Left colon (tissue), 2 donors: ENCODE results near the gene C16orf87. TPM values are rescaled to one million over a fixed set of nuclear protein-coding genes. Genes with fewer than 3 reads are reported as not detected.

ENCODE experiments used
- ATAC-seq: fragments of 200-7000 bp; cut with Tn5 transposase; one replicate; pipeline ENCODE4 v1.9.1; 2020; ENCODE audit warnings: mild to moderate bottlenecking, moderate library complexity
- DNase-seq, 2 donors: peaks; one replicate each; pipeline ENCODE4 v3.0.0-alpha.2; 2020
- intact Hi-C, 2 donors: fragments of 100-400 bp; cut with DNase I in 1 of 2; cut with micrococcal nuclease in 1 of 2; formaldehyde crosslinking; loops; one replicate each; pipeline versions ENCODE4 v1.11.2 to v1.14.0; 2022; cut with DNase I, micrococcal nuclease
- total RNA-seq, 2 donors: library from RNA; stranded (reverse); fragmentation: NEBNext Ultra II Directional; extraction: Animal tissue kit (Norgen Biotek cat#: 25700); gene quantifications; one replicate each; pipeline ENCODE4 v1.2.1, GENCODE V29; 2021
- donor health status: DM: no; HTN: no; CAD: no.
- donor health status: DM: yes; HTN: yes; CAD: no.

Gene C16orf87
- total RNA-seq, 2 donors from 2014 or later: 6.1 to 7.6 TPM

DNA sequence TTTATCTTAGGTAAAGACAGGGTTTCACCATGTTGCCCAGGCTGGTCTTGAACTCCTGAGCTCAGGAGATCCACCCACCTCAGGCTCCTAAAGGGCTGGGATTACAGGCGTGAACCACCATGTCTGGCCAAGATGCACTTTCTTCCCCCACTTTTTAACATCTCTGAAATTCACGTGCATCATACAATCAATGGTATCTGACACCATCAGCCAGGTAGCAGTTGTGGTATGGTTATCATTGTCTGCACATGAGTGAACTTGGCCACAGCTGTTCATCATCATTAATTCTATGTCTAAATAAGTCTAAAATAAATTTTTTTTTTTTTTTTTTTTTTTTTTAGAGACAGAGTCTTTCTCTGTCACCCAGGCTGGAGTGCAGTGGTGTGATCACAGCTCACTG is 48.7 kb downstream of the C16orf87 start:
- ATAC-seq: no peak
- no peak for DNase-seq
- intact Hi-C loops: loop anchor here in 1 of 2 donors (10.0 kb wide), 1 partner anchor 88 kb away; no protein-coding TSS in a partner anchor

DNA sequence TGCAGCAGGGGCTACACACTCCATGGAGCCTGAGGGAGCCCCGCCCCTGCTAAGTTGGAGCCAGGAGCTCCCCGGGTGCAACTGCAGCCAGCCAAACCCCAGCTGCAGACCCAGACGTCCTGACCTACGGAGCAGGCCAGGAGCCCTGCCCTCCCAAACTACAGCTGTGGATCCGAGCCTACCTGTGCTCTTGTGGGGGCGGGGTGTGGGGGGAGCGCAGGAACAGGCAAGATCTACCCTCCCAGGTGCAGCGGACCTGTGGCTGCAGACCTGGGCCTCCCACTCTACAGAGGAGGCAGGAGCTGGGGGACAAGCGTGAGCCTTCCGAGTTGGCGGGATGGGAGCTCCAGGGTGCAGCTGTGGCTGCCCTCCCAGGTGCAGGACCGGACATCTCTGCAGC is 53.2 kb downstream of the C16orf87 start:
- ATAC-seq (no peak), DNase-seq (no peak)
- intact Hi-C loops: no loop called here

DNA sequence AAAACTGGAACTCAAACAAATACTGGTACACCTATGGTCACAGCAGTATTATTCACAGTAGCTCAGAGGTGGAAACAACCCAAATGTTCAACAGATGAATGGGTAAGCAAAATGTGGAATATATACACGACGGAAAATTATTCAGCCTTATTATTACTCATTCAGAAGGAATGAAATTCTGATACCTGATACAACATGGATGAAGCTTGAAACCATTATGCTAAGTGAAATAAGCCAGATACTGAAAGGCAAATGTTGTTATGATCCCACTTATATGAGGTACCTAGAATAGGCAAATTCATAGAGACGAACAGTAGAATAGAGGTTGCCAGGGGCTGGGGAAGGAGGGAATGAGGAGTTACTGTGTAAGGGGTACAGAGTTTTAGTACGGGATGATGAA is 55.8 kb downstream of the C16orf87 start:
- intact Hi-C loops: no loop called here
- ATAC-seq: no peak
- DNase-seq: no peak

DNA sequence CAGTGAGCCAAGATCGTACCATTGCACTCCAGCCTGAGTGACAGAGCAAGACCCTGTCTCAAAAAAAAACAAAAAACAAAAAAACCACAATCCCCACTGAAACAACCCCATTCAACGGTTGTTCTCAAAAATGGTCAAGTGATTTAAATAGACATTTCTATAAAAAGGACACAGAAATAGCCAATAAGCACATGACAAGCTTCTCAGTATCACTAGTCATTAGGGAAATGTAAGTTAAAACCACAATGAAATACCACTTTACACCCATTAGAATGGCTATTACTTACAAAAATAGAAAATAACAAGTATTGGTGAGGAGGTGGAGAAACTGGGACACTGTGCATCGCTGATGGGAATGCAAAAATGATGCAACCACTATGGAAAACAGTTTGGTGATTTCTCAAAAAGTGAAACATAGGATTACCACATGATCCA is 56.2 kb downstream of the C16orf87 start:
- ATAC-seq: no peak
- intact Hi-C loops: no loop called here
- DNase-seq: no peak

DNA sequence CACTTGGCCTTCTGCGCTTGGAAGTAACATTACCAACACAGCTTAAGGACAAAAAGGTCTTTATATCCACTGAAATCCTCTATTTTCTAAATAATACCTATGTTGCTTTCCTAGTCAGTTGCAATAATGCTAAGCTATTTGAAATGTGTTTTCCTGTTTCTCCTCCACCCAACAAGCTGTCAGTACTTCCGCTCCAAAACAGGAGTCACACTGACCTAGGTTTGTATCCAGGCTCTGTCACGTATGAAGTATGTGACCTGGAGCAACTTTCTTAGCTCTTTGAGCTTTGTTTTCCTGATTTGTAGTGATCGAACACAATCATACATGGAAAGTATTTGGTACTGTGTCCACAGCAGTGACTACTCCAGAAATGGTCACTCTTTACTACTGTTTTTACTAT is 58.5 kb downstream of the C16orf87 start:
- intact Hi-C loops: no loop called here
- no peak for DNase-seq
- ATAC-seq: no peak

DNA sequence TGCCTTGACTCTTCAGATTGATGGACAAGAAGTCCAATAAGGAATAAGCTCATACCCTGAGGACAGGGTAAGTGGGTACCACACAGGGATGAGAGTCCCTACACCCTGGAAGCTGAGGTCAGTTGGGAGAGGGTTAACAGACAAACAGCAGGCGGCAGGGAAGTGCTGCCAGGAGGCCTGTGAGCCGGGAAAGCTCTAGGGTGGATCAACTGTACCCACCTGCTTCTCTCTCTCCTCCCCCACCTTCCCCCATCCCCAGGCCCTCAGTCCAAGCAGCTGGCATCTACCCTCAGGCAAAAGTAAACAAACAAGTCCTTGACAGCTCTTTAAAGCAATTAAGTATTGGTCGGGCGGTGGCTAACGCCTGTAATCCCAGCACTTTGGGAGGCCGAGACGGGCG is 62.2 kb downstream of the C16orf87 start:
- ATAC-seq: no peak
- DNase-seq: no peak
- intact Hi-C loops: no loop called here

DNA sequence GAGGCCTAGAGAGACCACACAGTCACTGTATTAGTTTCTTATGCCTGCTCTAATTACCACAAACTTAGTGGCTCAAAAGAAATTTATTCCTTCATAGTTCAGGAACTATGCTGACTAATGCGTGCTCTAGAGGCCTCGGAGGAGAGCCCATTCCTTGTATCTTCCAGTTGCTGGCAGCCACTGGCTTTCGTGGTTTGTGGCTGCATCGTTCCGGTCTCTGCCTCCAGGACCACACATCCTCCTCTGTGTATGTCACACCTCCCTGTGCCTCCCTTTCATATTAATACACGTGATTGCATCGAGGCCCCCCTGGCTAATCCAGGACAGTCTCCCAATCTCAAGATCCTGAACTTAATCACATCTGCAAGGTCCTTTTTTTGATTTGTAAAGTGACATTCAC is 65.9 kb downstream of the C16orf87 start:
- DNase-seq (no peak), ATAC-seq (no peak)
- intact Hi-C loops: no loop called here

DNA sequence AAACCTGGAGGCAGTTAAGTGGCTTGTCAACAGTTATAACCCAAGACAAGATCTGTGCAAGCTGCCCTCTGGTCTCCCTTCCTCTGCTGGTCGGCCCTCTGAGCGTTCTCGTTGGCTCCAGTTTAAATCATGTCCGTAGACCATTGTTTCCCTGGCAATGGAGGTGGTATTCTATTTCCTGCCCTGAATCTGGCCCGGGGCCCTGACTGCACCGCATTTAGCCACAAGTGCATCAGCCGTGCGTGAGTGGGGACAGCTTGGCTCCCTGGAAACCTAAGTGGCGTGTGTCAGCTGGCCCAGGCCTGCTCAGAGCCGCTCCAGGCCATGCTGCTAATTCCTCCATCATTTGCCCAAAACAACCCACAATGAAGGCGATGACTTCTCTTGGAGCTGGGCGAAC is 67.8 kb downstream of the C16orf87 start:
- no peak for DNase-seq
- ATAC-seq: no peak
- intact Hi-C loops: no loop called here

DNA sequence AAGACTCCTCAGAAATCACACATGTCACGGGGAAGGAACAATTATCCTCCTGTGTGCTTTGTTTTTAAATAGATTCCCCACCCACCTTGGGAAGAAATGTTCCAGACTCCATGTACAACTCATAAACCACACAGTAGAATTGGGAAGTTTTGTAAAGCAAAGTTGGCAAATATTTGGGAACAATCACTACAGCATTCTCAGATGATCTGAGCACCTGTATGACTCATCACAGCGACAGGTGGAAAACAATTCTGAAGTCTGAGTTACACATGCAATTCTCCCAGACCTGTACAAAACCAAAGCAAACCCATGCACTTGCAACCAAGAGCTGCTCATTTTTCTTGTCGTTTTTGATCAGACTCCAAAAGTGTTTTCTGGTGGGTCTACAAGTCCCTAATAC is 68.4 kb downstream of the C16orf87 start:
- DNase-seq (no peak), ATAC-seq (no peak)
- intact Hi-C loops: no loop called here

DNA sequence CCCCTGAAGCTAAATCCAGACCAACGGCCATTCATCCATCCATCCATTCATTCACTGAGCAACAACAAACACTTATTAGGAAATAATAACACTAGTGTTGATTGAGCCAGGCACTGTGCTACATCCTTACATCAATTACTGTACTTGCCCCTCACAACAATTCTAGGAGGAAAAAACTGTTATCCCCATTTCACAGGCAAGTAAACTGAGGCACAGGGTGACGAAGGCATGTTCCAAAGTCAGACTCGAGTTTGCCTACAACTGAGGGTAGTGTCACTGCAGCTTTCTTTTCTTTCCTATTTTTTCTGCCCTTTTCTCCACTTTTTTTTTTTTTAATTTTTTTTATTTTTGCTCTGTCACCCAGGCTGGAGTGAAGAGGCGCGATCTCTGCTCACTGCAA is 71.7 kb downstream of the C16orf87 start:
- no peak for ATAC-seq
- DNase-seq: no peak
- intact Hi-C loops: no loop called here

DNA sequence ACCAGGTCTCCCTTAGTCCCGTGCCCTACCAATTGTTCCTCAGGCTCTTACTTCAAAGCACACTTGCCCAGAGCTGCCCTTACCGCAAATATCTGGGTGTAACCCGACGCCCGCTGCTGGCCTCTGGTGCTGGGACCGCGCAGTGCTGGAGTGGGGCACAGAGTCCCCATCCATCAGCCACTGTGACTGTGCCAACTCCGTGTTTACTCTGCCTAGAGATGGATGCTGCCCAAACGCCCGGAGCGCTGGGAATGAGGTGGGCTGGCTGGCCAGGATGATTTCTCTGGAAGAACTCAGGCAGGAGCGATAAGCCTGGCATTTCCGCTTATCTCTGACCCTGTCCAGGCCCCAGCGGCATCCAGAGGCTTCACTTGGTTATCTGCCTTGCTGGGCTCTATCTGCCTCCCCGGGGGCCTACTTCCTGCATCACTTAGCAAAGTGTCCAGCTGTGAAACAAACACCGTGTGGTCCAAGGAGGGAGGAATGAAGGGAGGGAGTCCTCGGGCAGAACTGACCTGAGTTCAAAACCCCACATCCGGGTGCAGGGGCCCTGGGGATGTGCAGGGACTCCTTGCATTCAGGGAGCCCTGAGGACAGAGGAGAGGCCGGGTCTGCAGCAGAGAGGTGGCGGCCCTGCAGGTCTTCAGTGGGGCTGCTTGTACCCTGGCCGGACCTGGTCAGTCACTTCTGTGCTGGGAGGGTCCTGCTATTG is 73.5 kb downstream of the C16orf87 start:
- intact Hi-C loops: no loop called here
- ATAC-seq: no peak
- no peak for DNase-seq

DNA sequence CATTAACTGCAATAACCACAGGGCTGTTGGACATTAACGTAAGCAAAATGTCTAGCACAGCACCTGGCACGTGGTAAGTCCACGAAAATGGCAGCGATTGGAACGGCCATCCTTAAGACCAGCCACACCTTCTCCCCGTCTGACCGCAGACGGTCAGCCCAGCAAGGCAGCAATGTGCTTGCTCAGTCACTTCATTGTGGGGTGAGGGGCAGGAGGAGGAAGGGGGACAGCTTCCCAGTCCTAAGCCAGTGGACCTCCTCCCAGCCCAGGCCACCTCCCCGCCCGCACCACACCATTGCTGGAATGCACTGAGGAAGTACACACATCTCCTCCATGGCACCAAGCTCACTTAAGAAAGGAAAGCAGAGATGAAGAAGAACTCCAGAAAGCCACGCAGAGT is 74.2 kb downstream of the C16orf87 start:
- no peak for ATAC-seq
- no peak for DNase-seq
- intact Hi-C loops: no loop called here

DNA sequence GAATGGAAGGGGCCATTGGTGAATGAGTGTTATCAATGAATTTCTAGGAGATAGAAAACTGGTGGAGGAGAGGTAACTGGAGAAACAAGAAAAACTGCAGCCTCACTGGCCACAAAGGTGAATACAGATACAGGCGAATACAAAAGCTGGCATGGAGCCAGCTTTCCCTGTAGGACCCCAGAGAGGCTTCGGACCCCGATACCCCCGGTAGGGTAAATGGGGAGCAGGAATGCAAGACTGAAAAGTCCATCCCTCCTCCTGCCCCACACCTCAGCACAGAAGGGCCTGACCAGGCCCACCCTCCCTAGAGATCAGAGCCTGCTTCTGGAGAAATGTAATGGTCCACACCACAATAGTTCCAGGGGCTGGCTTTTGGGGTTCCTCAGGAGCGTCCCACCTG is 78.0 kb downstream of the C16orf87 start:
- ATAC-seq (no peak), DNase-seq (no peak)
- intact Hi-C loops: no loop called here

DNA sequence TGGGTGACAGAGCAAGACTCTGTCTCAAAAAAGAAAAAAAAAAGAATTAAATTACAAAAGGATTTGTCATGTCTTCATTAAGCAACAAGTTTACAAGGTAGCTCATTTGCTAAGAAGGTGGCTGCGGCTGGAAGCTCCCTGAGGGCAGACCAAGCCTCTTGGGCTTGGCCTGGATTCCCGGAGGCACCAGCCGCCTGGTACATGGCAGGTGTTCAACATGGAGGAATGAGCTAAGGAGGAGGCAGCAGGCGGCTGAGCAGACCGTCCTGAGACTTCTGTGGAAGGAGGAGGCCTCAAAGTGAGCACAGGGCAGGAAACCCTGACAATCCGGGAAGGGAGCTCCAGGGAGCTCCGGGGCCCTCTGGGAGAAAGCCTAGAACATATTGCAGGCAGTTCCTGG is 79.6 kb downstream of the C16orf87 start:
- no peak for ATAC-seq
- intact Hi-C loops: no loop called here
- no peak for DNase-seq

DNA sequence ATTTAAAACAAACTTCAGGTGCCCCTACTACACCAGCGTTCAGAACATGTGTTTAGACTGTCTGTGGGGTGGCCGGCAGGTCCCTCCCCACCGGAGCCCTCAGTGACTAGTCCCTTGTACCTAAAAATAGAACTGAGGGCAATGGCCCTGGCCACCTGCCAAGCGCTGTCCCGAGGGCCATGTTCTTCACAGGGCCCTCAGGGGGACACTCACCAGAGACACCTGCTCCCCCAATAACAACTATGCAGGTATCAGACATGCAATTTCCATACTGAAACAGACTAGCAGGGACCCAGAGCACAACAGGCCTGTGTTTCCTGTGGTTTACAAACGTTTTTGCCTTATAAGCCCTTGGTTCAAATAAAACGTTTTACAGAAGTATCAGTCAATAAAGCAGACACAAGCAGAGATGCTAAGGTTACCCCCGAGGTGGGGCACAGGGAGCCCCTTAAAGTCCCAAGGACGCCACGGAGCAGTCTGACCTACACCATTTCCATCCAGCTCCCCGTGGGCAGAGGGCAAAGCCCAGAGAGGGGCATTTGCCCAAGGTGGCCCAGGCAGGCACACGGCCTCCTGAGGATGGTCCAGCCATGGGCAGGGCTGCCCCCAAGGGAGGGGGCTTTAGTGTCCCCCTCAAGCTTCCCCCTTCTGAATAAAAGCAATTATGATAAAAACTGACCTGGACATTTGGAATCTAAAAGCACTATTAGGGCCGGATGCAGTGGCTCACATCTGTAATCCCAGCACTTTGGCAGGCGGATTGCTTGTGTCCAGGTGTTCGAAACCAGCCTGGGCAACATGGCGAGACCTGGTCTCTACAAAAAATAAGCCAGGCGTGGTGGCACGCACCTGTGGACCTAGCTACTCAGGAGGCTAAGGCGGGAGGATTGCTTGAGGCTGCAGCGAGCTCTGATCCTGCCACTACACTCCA is 81.9 kb downstream of the C16orf87 start:
- intact Hi-C loops: loop anchor here in 1 of 2 donors (10.0 kb wide), 1 partner anchor 56 kb away; no protein-coding TSS in a partner anchor
- ATAC-seq (no peak), DNase-seq (no peak)

DNA sequence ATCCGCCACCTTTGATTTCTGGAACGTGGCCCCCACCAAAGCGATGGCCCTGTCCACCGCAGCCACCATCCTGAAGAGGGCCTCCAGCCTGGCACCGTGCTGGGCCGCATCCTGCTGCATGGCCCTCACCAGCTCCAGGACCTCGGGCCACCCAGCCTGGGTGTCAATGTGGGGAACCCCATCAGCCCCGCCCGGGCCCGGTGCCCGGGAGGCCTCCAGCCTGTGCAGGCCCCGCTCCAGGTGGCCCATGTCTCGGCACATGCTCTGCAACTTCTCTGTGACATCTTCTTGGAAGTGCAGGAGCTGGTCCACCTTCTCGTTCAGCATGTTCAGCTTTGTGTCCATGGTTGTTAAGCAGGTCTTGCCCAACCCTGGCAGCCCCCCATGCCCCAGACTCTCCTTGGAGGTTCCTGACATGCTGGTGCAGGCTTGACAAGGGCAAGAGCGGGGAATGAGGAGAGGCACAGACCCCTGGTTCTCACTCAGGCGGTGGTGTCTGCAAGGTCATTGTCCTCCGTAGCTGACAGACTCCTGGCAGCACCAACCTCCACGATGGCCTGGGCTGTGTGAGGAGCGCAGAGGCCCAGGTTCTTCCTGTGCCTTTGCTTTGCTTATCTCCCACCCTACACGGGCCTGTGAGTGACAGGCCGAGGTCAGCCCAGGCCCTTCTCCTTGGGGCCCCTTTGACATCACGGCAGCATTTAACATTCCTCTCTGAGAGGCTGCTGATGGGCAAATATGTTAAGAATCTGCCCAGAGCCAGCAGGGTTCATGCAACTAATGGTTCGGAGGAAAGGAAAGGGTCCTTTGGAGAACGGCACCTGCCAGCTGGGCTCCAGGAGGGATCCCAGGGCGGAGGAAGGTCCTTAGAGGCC is 83.0 kb downstream of the C16orf87 start, which contains the start of gene MYLK3:
Gene MYLK3 (minus strand): TSS at position 568 of the 875 bp plus-strand sequence. CDS start 151 bp downstream, at position 417.
- DNase-seq (no peak), ATAC-seq (no peak)
- intact Hi-C loops: loop anchor here in 1 of 2 donors (10.0 kb wide), 1 partner anchor 57 kb away; no protein-coding TSS in a partner anchor

DNA sequence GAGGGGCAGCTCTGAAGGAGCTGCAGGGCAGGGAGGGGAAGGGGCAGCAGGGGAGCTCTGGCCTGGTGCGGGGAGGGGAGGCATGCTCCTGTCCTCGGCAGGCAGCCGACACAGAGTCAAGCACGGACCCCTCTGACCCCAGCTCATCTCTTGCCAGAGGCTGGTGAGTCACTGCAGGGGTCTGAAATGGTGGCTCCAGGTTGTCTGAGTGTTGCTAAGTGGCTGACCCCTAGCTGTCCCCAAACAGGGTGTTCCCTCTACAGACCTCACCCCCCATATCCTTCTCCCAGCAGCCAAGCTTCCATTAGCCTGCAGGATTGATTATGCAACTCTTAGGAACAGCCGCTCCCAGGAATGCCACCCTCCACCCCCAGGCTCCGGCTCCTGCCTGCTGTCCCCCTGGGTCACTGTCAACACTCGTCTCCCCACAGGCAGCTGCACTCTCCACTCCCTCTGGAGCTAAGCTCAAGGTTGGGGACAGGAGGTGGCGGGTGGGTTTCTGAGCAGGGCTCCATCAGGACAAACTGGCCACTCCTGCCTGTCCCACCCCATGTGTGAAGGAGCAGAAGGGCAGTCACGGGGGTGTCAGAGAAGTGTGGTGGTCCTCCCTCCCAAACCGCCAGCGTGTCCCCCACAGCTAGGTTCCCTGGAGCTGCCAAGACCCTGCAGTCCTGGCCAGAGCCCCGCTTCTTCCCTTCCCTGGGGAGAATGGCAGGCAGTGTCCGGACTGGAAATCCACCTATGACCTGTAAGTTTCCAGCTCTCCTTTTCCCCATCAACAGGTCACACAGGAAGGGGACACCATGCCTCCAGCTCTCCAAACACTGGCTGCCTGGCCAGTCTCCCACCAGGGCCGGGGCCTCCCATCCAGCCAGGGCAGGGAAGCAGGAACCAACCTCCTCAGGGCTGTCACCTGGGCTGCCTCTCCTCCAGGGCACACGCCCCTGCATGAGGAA is 83.9 kb downstream of the C16orf87 start:
- ATAC-seq: no peak
- DNase-seq: no peak
- intact Hi-C loops: loop anchor here in 1 of 2 donors (10.0 kb wide), 1 partner anchor 58 kb away; no protein-coding TSS in a partner anchor
